ENCODE measurements around the gene ZKSCAN2. TPM values are rescaled to one million over a fixed set of nuclear protein-coding genes. Genes with fewer than 3 reads are reported as not detected.

ZKSCAN2 gene
- polyA plus RNA-seq (2013, experiment 1 of 2; ENCODE audit: insufficient read length) = 2.8 TPM
- 3.7 TPM for polyA plus RNA-seq (2013, experiment 2 of 2; ENCODE audit: insufficient read length)

DNA sequence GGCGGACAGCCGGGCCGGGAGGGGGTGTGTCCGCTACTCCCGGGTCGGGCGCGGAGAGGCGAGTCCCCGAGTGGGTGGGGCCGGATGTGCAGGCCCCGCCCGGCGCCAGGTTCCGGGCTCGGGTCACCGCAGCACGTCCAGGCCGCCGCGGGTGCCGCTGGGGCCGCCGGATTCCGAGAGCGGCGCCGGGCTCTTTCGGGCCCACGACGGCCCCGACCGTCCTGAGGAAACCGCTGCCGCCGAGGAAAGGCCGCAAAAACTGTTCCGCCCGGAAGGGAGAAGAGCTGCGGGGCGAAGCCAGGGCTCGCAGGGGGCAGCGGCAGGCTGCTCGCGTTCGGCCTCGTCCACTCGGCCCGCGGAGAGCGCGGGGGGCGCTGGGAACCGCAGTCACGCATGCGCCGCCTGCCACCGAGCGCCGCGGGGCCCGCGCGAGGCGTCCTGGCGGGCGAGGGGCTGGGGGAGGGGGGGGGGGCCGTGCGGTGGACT is at the start of gene ZKSCAN2:
Gene ZKSCAN2, minus strand, starts transcription at position 376 of the 486 bp plus-strand sequence. CDS start 718 bp downstream, outside the sequence.
- DNase-seq = peak; percentile 91

DNA sequence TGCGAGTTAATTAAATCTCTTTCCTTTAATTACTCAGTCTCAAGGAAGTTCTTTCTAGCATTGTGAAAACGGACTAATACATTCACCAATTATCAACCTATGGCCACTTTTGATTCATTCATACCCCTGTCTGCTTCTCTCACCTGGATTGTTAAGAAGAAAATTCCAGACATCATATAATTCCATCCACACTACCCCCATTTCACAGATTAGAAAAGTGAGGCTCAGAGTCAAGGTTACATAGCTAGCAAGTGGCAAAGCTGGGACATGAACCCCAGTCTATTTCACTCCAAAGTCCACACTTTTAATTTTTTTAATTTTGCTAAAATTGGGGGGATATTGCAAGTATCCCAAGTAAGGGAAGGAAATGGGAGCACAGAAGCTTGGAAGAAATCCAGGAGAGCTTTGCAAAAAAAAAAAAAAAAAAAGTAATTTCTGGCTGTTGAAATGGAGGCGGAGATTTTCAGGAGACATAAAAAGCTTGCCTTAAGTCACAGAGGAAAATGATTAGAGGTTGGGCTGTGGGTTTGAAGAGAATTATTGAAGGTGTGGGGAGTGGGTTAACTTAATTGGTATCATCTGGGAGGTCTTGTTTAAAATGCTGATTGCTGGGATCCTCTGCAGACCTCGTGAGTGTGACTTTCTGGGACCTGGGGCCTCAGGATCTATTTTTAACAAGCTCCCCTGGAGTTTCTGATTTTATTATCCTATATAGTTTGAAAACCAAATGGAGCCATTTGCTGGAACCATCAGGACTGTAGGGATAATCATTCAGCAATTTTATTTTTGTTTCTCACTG is 42.3 kb upstream of the ZKSCAN2 start:
- DNase-seq = no peak

DNA sequence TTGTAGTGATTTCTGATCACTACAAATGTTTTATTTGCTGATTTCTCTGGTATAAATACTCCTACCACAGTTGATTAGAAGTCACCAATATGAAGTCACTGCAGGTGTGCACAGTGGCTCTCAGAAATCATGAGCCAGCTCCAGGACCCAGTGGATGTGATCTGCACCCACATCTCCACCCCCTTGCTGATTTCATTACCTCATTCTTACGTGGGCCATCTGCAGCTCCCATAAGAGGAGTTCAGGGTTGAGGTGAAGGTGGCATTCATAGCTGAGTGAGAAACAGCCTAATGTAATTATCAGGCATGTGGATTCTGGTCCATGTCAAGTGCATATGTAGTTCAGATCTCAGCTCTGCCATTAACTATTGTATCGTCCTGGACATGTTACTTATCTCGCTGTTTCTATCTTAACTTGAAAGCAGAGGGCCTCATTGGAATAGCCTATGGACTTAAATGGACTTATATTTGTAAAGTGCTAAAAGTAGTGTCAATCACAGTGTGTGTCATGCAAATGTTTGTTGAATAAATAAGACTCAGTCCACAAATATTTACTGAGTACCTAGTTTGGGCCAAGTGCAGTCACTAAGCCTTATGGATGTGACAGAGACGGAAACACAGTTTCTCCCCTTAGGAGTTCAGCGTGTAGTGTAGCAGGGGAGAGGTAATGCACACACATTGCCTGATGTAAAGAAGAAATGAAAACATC is 40.7 kb upstream of the ZKSCAN2 start:
- DNase-seq = no peak

DNA sequence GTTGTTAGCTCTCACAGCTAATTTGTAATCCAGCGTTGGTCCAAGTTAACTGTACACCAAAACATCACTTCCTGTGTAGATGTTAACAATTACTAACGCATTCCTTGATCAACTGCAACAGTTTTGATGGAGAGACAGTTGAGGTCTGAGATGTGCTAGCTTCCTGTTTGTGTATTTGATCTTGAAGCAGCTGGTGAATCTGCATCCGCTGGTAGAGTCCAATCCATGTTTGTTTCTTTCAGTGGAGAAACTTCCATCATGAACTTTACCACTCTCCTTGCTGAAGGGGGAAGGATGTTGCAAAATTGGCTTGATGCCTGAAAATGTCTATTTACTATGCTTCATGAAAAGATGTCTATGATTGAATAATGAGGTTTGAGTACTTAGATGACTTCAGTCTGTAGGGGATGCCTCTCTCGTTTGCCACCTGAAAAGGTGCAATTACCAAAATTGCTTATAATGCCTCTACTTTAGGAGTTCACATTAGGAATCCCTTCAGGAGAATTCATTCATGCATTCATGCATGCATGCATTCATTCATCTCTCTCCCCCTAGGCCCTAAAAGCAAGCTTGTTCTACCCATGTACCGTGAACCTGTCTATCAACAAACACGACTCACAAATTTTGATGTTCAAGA is 39.6 kb upstream of the ZKSCAN2 start:
- no peak for DNase-seq

DNA sequence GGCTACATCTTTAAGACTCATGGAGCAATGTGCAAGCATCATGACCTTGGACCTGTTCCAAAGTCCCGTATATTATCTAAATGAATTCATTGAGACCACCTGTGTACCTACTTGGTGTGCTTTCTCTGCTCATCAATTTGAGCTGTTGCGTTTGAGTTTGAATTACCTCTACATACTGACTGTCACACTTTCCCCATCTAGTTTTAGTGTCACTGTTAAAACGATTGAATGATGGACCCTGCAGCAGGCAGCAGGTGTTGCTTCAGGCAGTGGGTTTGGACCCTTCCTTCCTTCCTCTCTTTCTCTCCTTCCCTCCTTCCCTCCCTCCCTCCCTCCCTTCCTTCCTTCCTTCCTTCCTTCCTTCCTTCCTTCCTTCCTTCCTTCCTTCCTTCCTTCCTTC is 33.9 kb upstream of the ZKSCAN2 start:
- DNase-seq = no peak

DNA sequence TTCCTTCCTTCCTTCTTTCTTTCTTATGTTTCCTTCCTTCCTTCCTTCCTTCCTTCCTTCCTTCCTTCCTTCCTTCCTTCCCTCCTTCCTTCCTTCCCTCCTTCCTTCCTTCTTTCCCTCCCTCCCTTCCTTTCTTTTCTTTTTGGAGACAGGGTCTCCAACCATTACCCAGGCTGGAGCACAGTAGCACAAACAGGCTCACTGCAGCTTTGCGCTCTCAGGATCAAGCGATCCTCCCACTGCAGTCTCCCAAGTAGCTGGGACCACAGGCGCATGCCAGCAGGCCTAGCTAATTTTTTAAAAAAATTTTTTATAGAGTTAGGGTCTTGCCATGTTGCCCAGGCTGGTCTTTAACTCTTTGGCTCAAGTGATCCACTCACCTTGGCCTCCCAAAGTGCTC is 31.8 kb upstream of the ZKSCAN2 start:
- DNase-seq = no peak

DNA sequence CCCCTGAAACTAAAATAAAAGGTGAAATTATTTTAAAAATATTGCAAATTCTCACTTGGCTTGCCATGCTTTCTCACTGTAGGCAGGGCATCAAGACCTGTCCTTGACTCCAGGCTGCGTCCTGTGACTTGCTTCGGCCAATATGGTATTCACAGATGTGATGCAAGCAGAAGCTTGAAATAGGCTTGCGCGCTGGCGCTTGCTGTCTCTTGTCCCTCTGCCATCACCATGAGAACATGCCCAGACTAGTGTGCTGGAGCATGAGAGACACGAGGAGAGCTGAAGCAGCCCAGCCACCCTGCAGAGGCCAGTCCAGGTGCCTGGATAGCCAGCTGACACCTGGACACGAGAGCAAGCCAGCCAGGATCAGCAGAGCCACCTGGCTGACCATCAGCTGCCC is 21.8 kb upstream of the ZKSCAN2 start:
- DNase-seq = no peak

DNA sequence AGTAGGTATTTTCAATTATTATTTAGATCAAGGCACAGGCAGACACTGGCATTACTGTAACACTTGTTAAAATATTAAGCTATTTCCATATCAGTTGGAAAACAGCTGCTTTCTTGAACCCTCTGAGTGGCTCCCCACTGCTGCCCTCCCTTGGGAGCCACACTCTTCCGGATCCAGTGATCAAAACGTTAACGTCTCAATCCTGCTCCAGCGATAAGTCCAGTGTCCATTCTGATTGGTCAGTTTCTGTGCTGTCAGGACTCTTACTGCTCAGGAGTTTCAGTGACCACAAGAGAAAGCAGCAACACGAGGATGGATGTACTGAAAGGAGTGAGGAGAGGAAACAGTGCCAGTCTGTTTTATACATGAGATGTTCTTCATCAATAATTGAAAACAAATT is 13.8 kb upstream of the ZKSCAN2 start:
- no peak for DNase-seq

DNA sequence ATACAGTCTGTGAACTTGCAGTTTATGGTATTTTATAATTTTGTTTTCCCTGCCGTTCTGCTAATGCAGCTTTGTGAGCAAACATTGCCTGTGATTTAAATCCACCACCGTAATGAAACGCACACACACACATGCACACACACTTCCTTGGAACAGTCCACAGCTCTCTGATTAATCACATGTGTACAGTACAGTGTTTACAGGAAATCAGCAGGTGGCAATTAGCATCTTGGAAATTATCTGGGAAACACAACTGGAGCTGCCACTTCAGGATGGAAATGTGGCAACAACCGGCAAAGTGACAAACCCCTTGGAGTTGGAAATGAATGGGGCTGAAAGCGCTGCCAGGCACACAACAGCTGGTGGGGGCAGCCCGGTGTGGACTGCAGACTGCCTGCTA is 12.9 kb upstream of the ZKSCAN2 start:
- DNase-seq = no peak

DNA sequence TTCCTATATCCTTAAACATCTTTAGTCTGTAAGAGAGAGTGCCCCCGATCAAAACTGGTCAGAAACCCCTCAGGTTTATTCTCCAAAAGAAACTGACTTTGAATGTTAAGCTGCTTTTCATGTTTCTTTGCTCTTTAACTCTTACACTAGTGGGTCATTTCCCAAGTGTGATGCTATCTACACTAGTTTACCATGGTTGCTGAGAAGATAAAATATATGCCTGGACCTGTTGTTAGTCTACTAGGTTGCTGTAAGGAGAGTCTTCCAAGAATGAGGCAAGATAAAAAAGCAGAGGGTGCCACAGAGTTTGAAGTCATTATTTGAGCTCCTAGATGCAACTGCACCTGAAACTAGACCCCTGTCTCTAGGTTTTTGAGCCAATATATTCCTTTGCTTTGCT is 12.2 kb upstream of the ZKSCAN2 start:
- DNase-seq = no peak

DNA sequence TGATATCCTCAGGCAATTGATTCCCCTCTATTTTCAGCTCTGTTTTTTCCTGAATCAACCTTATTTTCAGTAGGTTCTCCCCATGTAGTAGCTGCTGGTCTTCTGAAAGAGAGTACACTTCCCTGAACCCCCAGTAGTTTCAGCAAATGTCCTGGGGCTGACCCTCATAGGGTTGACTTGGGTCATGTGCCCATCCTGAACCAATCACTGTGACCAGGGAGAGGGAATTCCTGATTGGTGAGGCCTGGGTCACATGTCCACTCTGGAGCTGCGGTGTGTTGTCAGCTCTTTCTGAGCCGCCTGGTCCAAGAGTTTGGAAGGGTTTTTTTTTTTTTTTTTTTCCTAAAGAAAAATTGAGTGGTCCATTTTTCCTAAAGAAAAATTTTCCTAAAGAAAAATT is 8.3 kb upstream of the ZKSCAN2 start:
- no peak for DNase-seq

DNA sequence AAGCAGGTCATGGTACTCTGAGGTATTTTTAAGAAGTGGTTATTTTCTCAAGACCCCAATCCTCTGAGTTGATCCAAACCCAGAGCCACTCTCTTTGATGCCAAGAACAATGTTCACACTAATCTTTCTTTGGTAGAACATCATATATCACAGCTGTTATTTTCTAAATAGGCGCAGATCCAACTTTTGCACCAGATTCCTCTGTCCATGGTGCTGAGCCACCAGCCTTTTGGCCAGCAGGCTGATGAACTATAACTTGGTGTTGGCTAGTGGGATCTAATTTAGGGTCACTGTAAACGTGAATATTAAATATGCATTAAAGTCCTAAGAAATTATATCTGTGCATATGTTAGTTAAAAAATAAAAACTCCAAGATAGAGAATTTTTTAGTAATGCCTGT is 7.0 kb upstream of the ZKSCAN2 start:
- DNase-seq = peak; percentile 20

DNA sequence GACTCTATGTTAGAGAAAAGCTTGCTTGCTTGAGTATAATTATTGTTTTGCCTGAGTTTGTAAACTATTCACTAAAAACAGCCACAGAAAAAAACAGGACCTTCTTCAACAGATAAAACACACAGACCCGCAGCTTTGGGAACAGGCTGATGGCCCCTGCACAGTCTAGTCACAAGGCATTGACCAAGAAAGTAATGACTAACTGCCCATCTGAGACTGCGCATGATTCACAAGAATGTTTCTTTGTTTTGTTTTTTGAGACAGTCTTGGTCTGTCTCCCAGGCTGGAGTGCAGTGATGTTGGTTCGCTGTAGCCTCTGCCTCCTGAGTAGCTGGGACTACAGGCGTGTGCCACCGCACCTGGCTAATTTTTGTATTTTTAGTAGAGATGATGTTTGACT is 2.8 kb upstream of the ZKSCAN2 start:
- peak; percentile 18 for DNase-seq

DNA sequence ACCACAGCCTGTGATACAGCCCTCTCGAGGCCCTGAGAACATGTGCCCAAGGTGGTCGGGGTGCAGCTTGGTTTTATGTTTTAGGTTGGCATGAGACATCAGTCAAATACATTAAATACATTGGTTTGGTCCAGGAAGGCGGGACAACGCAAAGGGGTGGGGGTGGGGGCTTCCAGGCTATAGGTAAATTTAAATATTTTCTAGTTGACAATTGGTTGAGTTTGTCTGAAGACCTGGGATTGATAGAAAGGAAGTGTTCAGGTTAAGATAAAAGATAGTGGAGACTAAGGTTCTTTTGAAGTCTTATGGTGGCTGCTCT is 1.2 kb upstream of the ZKSCAN2 start:
- no peak for DNase-seq

DNA sequence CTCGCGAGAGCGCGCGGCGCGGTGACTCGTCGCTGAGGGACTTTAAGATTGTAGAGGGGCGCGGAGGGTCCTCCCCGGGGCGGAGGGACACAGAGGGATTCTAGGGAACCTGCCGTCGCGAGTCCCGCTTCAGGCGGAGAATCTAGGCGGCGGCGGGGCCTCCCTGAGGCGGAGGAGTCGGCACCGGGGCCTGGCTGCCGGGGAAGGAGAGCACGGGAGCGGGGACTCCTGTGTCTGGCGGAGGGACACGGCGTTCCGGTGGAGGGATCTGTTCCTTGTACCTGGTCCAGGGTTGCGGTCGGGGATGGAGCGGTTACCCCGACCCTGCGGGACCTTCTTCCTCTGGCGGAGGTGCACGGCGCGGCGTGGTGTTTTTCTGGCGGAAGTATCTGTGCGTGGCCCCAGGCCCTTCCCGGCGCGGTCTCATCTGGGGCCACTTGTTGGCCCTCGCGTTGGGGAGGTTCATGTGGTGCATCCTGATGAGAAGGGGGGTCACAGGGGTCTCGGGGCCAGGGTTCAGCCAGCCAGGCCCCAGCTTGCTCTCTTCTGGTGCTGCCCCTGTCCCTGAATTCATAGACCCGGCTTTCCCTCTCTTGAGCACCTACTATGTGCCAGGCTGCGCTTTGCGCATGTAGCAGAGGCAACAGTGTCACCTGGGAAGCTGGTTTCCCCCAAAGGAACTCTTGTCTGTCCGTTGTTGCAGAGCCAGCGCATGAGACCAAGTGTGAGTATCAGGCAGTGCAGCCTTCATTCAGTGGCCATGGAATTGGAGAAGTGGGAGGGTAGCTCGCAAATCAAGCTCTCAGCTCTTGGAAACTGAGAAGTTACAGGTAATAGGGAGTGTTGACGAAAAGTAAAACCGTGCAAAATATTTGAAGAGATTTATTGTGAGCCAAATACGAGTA is 563 bp upstream of the ZKSCAN2 start:
- DNase-seq = peak; percentile 87

DNA sequence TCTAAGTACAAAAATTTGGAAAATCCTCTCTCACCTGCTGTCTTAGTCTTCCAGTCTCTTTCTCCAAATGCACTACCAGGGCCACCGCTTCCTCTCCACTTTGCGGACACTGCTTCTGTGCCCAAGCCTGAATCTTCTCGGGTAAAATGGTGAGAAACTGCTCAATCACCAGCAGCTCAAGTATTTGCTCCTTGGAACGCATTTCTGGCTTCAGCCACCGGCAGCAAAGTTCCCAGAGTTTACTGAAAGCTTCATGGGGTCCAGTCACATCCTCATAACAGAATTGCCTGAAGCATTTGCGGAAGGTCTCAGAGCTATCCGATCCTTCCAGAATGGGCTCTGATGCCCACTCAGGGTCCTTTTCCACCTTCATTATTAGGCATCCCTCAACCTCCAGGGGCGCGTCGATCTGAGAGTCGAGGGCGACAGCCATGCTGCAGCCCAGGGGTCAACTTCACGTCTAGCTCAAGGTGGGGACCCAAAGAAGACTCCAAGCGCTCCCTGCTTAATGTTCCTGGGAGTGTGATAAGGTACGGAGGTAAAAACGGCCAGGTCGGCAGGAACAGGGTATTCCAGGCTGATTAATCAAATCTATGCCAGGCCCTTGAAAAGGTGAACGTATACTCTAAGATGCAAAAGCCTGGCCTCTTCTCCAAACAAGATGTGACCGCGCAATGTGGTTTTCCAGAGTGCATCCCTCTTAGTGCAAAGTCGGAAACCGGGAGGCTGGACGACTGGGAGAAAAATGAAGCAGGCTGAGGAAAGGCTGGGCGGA is 763 bp downstream of the ZKSCAN2 start:
- DNase-seq = peak; percentile 19

DNA sequence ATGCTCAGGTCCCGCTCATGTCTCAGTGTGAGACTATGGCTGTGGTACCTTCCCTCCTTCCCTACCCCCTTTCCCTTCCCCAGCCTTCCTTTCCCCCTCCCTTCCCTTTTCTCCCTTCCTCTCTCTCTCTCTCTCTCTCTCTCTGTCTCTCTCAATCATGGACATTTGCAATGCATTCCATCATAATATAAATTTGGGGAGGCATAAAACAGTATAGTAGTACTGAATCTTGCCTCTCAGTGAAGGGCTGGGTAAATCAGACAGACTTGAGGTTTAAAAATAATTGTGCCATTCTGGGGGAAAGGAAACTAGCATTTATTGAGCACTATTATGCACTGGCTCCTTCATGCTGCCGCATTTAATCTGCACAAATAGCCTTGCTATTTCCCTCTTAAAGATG is 4.3 kb downstream of the ZKSCAN2 start:
- no peak for DNase-seq

DNA sequence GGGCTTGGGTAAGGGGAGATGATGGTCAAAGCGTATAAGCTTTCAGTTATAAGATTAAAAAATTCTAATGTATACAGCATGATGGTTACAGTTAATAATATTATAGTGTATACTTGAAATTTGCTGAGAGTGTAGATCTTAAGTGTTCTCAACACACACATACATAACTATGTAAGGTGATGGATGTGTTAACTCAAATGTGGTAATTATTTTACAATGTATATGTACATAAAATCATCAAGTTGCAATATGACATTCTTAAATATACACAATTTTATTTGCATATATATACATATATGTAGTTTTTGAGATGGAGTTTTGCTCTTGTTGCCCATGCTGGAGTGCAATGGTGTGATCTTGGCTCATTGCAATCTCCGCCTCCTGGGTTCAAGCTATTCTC is 7.2 kb downstream of the ZKSCAN2 start:
- DNase-seq = no peak

DNA sequence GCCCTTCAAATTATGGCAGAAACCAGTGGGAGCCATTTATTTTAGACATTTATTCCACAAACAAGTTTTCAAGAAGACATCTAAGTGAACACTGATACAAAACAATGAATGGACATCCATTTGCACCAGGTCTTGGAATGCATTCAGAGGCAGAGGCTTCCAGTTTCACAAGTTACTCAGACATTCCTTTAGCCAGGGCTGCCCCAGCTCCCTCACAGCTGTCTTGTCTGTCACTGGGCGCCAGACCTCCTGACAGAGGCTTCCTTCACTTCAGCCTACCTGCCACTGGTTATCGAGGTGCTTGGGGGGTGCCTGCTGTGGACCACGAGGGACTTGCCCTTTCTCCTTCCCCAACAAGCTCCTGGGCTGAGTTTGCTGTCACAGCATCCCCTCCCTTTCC is 21.7 kb downstream of the ZKSCAN2 start:
- DNase-seq = no peak

DNA sequence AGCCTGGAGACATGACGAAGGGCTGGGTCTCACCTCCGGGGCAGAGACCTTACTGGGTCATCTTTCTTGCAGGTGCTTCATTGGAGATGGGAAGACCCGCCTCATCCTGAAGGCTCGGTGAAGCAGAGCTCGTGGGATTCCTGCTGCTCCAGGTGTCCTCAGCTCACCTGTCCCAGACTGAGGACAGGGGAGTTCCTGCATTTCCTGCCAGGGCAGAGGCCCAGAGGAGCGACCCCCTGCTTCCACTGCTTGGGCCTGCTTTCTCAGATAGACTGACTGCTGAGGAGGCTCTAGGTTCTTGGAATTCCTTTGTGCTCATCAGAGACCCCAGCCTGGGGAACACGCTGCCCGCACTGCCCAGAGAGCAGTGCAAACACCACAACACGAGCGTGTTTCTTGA is 29.3 kb downstream of the ZKSCAN2 start:
- DNase-seq = no peak

DNA sequence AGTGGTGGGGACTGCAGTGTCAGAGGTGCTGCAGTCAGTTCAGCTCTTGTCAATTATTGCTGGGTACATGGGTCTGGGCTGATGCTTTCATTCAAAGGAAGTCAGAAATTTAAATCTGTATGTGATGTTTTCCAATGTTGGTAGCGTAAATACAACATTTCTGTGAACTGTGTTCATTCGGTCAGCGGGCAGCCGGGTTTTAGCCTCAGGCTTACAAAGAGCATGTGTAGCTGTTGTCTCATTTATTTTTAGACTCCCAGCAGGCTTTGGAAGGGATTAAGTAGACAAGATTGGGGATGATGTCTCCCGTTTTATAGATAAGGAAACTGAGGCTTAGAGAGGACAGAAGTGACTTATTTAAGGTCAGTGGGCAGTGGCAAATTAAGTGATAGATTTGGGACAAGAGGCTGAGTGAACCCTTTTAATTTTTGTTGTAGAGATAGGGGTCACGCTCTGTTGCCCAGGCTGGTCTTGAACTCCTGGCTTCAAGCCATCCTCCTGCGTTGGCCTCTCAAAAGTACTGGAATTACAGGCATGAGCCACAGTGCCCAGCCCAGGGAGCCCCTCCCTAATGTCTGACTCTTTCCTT is 32.8 kb downstream of the ZKSCAN2 start:
- no peak for DNase-seq

All from fibroblast of skin of back (primary cell).